Measurements from ENCODE around the gene KCNJ6. TPM values are rescaled to one million over a fixed set of nuclear protein-coding genes. Genes with fewer than 3 reads are reported as not detected.

The KCNJ6 gene
- total RNA-seq, 2 donors from 2014 or later: 0.33 TPM; not detected in 1

DNA sequence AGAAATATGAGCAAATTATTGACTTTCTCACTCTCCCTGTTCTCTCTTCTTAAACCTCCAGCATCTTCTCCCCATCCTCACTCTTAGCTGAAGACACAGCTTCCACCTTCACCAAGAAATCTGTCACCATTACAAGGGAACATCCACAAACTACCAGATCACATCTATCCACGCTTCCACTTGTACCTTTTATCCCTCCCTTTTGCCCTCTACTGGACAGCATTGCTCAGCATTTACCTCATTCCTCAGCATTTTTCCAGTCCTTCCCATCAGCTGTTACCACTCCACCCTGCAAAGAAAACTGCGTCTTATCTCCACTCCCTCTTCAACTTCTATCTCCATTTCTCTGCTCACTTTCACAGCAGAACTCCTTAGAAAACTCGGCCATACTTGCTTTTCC is 42.6 kb downstream of the KCNJ6 start:
- Histone ChIP-seq H3K4me1 (ENCODE audit: control insufficient read depth, insufficient read depth, low read length) (no peaks in the 10 kb centered on the region), H3K9ac (ENCODE audit: extremely low read depth, low read length, poor library complexity, severe bottlenecking) (no peak overlapping the region), H3K27ac (ENCODE audit: low read depth, low read length) (no peak overlapping the region), H3K4me3 (ENCODE audit: low read length) (no peak overlapping the region), H3K9me3 (ENCODE audit: control insufficient read depth, low read length) (no peaks in the 10 kb centered on the region), H3K36me3 (ENCODE audit: control insufficient read depth, insufficient read depth, low read length) (no peaks in the 10 kb centered on the region), H3K27me3 (ENCODE audit: control insufficient read depth, insufficient read depth, low read length, poor library complexity, severe bottlenecking) (no peaks in the 10 kb centered on the region)
- H3K4me3 Mint-ChIP-seq: no peak overlapping the region
- no peaks in the 10 kb centered on the region for H3K27me3 Mint-ChIP-seq (ENCODE audit: insufficient read depth)
- TF ChIP-seq, protein P1, sequence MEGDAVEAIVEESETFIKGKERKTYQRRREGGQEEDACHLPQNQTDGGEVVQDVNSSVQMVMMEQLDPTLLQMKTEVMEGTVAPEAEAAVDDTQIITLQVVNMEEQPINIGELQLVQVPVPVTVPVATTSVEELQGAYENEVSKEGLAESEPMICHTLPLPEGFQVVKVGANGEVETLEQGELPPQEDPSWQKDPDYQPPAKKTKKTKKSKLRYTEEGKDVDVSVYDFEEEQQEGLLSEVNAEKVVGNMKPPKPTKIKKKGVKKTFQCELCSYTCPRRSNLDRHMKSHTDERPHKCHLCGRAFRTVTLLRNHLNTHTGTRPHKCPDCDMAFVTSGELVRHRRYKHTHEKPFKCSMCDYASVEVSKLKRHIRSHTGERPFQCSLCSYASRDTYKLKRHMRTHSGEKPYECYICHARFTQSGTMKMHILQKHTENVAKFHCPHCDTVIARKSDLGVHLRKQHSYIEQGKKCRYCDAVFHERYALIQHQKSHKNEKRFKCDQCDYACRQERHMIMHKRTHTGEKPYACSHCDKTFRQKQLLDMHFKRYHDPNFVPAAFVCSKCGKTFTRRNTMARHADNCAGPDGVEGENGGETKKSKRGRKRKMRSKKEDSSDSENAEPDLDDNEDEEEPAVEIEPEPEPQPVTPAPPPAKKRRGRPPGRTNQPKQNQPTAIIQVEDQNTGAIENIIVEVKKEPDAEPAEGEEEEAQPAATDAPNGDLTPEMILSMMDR (conservative IDR thresholded peaks at IDR 0.05): peak; percentile 65
- no peak overlapping the region for H3K27ac Mint-ChIP-seq
- peak; percentile 39 for DNase-seq
- no peaks in the 10 kb centered on the region for H3K4me1 Mint-ChIP-seq
- H3K36me3 Mint-ChIP-seq (ENCODE audit: low read depth): no peaks in the 10 kb centered on the region
- H3K9me3 Mint-ChIP-seq: no peaks in the 10 kb centered on the region
- 85 to 91% methylated on average over 3 of the region's 3 CpGs for WGBS, 2 experiments (ENCODE audit: insufficient coverage in 1 of 2, insufficient read length in 1 of 2)

DNA sequence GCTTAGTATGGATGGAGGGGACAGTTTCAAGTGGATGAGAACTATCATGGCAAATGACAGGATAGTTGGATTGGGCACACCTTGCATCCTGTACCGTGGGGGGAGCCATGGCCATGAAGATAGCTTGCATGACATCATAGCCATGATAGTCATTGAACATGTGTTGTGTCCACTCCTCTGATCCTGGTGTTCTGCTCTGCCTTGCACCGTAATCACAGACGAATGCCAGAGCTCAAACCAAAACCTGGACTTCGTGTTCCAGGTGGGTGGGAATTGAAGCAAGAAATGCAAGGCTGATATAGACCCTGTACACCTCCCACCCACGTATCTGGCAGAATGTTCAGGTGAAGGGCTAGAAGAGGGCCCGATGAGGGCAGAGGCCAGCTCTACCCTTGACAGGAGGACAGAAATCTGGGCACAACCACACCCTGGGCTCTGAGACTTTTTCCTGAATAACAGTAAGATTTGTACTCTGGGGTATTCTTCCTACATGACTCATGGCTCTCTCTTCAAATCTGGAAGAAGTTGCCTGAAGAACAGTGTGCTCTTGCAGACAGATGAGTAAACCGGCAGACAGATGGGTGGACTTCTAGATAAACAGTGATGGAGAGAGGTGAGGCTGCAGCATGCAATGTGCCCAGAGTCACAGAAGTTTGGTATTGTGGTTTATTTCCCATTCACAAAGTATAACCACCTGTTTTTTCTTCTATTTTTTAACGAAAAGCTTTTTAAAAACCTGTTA is 45.0 kb downstream of the KCNJ6 start:
- 88 to 92% methylated on average over 5 to 8 of the region's 8 CpGs for WGBS, 2 experiments (ENCODE audit: insufficient coverage in 1 of 2, insufficient read length in 1 of 2)
- no peaks in the 10 kb centered on the region for H3K27me3 ChIP-seq (ENCODE audit: control insufficient read depth, insufficient read depth, low read length, poor library complexity, severe bottlenecking)
- H3K9ac ChIP-seq (ENCODE audit: extremely low read depth, low read length, poor library complexity, severe bottlenecking): no peak overlapping the region
- no peaks in the 10 kb centered on the region for H3K36me3 Mint-ChIP-seq (ENCODE audit: low read depth)
- H3K4me3 ChIP-seq (ENCODE audit: low read length): no peak overlapping the region
- TF ChIP-seq, protein P1 (conservative IDR thresholded peaks at IDR 0.05): no peak
- no peak overlapping the region for H3K4me3 Mint-ChIP-seq
- no peaks in the 10 kb centered on the region for H3K4me1 Mint-ChIP-seq
- DNase-seq: no peak
- no peaks in the 10 kb centered on the region for H3K36me3 ChIP-seq (ENCODE audit: control insufficient read depth, insufficient read depth, low read length)
- H3K9me3 Mint-ChIP-seq: no peaks in the 10 kb centered on the region
- no peak overlapping the region for H3K27ac ChIP-seq (ENCODE audit: low read depth, low read length)
- no peak overlapping the region for H3K27ac Mint-ChIP-seq
- H3K4me1 ChIP-seq (ENCODE audit: control insufficient read depth, insufficient read depth, low read length): no peaks in the 10 kb centered on the region
- no peaks in the 10 kb centered on the region for H3K27me3 Mint-ChIP-seq (ENCODE audit: insufficient read depth)
- H3K9me3 ChIP-seq (ENCODE audit: control insufficient read depth, low read length): no peaks in the 10 kb centered on the region

DNA sequence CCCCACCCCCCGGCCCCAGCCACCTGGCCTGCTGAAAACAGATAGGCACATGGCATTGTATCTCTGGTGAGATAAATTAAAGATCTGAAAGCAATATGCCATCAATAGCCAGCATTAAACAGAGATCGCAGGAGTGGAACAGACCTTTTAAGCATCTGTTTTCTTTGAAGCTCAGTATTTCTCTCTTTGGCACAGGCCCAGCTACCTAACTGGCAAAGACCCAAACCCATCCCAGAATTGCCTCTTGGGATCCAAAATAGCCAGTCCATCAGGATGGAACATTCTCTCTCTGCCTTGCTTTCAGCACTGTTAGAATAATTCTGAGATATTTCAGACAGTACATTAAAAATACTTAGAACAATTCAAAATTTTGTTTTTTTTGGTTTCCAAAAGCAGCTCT is 46.0 kb downstream of the KCNJ6 start:
- DNase-seq: no peak
- Mint-ChIP-seq H3K27ac (no peak overlapping the region), H3K9me3 (no peaks in the 10 kb centered on the region), H3K4me3 (no peak overlapping the region), H3K4me1 (no peaks in the 10 kb centered on the region), H3K36me3 (ENCODE audit: low read depth) (no peaks in the 10 kb centered on the region), H3K27me3 (ENCODE audit: insufficient read depth) (no peaks in the 10 kb centered on the region)
- TF ChIP-seq, protein P1 (conservative IDR thresholded peaks at IDR 0.05): no peak
- 94 to 100% methylated on average over 1 to 2 of the region's 2 CpGs for WGBS, 2 experiments (ENCODE audit: insufficient coverage in 1 of 2, insufficient read length in 1 of 2)
- H3K27ac ChIP-seq (ENCODE audit: low read depth, low read length): no peak overlapping the region
- H3K36me3 ChIP-seq (ENCODE audit: control insufficient read depth, insufficient read depth, low read length): no peaks in the 10 kb centered on the region
- no peak overlapping the region for H3K9ac ChIP-seq (ENCODE audit: extremely low read depth, low read length, poor library complexity, severe bottlenecking)
- no peaks in the 10 kb centered on the region for H3K27me3 ChIP-seq (ENCODE audit: control insufficient read depth, insufficient read depth, low read length, poor library complexity, severe bottlenecking)
- no peak overlapping the region for H3K4me3 ChIP-seq (ENCODE audit: low read length)
- H3K9me3 ChIP-seq (ENCODE audit: control insufficient read depth, low read length): no peaks in the 10 kb centered on the region
- H3K4me1 ChIP-seq (ENCODE audit: control insufficient read depth, insufficient read depth, low read length): no peaks in the 10 kb centered on the region
